GM21528 (cell line): ENCODE measurements around the gene UBE2Q1.

ENCODE experiments used
- ATAC-seq: cut with Tn5 transposase; IDR thresholded peaks from one replicate; pipeline ENCODE4 v1.9.1; 2021; ENCODE audit warnings: mild to moderate bottlenecking, moderate library complexity; ENCODE audit not compliant: unreplicated experiment, low FRiP score

The UBE2Q1 gene

GRCh38 chr1:154557939-154558719 lies at the start of gene UBE2Q1:
Gene UBE2Q1 (minus strand): TSS chr1:154558662. CDS start chr1:154558553, 109 bp downstream.
- ATAC-seq = peak; percentile 21

GRCh38 chr1:154607609-154608396 lies 49.3 kb upstream of the UBE2Q1 start, which contains the start of gene ADAR:
Gene ADAR (minus strand): TSS chr1:154608186. CDS start chr1:154608006, 180 bp downstream.
- peak; percentile 54 for ATAC-seq

GRCh38 chr1:154607106-154607608 lies 48.7 kb upstream of the UBE2Q1 start:
- ATAC-seq = no peak

- ATAC-seq = no peak
Observed at GRCh38 chr1:154605534-154605933, 47.1 kb upstream of the UBE2Q1 start.

GRCh38 chr1:154603317-154603716 lies 44.9 kb upstream of the UBE2Q1 start:
- no peak for ATAC-seq

- no peak for ATAC-seq
Observed at GRCh38 chr1:154599658-154600057, 41.2 kb upstream of the UBE2Q1 start.

GRCh38 chr1:154598871-154599635 lies 40.6 kb upstream of the UBE2Q1 start:
- no peak for ATAC-seq

GRCh38 chr1:154595621-154596020 lies 37.2 kb upstream of the UBE2Q1 start:
- ATAC-seq = no peak

GRCh38 chr1:154594811-154595210 lies 36.3 kb upstream of the UBE2Q1 start:
- ATAC-seq = no peak

GRCh38 chr1:154593390-154593789 lies 34.9 kb upstream of the UBE2Q1 start:
- no peak for ATAC-seq

GRCh38 chr1:154591206-154591605 lies 32.7 kb upstream of the UBE2Q1 start:
- ATAC-seq = no peak

GRCh38 chr1:154590756-154591155 lies 32.3 kb upstream of the UBE2Q1 start:
- no peak for ATAC-seq

- ATAC-seq = no peak
Observed at GRCh38 chr1:154589780-154590179, 31.3 kb upstream of the UBE2Q1 start.

GRCh38 chr1:154586641-154587040 lies 28.2 kb upstream of the UBE2Q1 start:
- no peak for ATAC-seq

- no peak for ATAC-seq
Observed at GRCh38 chr1:154586231-154586630, 27.8 kb upstream of the UBE2Q1 start.

- no peak for ATAC-seq
Observed at GRCh38 chr1:154584267-154584994, 26.0 kb upstream of the UBE2Q1 start.

- ATAC-seq = no peak
Observed at GRCh38 chr1:154583773-154584172, 25.3 kb upstream of the UBE2Q1 start.

- ATAC-seq = no peak
Observed at GRCh38 chr1:154582885-154583284, 24.4 kb upstream of the UBE2Q1 start.

GRCh38 chr1:154581766-154582165 lies 23.3 kb upstream of the UBE2Q1 start:
- ATAC-seq = no peak

- no peak for ATAC-seq
Observed at GRCh38 chr1:154579374-154579773, 20.9 kb upstream of the UBE2Q1 start.
